Measurements from ENCODE around the gene PRKCE. TPM values are rescaled to one million over a fixed set of nuclear protein-coding genes. Genes with fewer than 3 reads are reported as not detected.

Gene PRKCE
- total RNA-seq, 2 donors from 2014 or later = 6.3 to 30.1 TPM

DNA sequence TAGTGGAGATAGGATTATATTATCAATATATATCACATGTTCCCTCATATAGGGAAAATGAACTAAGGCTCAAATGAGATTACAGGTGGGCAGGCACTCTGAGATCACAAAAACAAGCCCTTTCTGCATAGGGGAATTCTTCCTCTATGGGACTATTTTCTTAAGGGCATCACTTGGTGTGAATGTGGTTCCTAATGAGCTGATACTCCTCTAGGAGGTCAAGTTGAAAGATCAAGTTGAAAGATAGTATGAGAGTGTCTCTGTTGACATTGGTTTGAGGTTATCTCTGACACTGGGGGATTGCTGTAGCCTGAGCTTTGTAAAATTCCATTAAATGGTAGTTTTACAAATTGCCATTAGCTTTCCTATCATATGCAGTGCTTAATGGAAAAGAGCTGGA lies 270.4 kb downstream of the PRKCE start:
- H3K9me3 Mint-ChIP-seq = no peaks in the 10 kb centered on the region
- no peaks in the 10 kb centered on the region for H3K27me3 Mint-ChIP-seq
- H3K4me1 Mint-ChIP-seq (ENCODE audit: low read depth in 2 of 2) = peaks cover 0 to 3% of the 10 kb centered on the region in 2 donors
- H3K36me3 Mint-ChIP-seq = no peaks in the 10 kb centered on the region
- H3K4me3 Mint-ChIP-seq = no peak overlapping the region
- DNase-seq (ENCODE audit: low spot score) = no peak
- ATAC-seq = no peak
- H3K27ac Mint-ChIP-seq = no peak overlapping the region

DNA sequence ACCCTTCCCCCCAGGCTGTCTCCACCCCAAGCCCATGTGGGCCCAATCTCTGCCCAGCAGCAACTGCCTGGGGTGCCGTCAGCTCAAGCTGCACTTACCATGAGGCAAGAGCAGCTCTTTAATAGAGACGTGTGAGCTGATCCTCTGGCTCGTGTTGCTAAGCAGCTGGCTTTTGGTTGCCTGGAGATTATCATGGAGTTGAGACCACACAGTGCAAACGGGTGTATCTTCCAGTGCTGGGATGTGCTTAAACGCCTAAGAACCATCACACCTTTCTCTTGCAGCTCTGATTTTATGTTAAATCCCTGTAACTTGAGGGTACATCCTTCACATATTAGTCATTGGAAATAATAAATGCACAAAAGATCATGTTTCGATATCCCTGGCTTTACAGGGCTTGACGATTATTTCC lies 271.1 kb downstream of the PRKCE start:
- no peaks in the 10 kb centered on the region for H3K36me3 Mint-ChIP-seq
- DNase-seq (ENCODE audit: low spot score) (no peak), ATAC-seq (no peak)
- H3K27ac Mint-ChIP-seq = no peak overlapping the region
- no peaks in the 10 kb centered on the region for H3K9me3 Mint-ChIP-seq
- H3K27me3 Mint-ChIP-seq = no peaks in the 10 kb centered on the region
- peaks cover 0 to 3% of the 10 kb centered on the region in 2 donors for H3K4me1 Mint-ChIP-seq (ENCODE audit: low read depth in 2 of 2)
- no peak overlapping the region for H3K4me3 Mint-ChIP-seq

DNA sequence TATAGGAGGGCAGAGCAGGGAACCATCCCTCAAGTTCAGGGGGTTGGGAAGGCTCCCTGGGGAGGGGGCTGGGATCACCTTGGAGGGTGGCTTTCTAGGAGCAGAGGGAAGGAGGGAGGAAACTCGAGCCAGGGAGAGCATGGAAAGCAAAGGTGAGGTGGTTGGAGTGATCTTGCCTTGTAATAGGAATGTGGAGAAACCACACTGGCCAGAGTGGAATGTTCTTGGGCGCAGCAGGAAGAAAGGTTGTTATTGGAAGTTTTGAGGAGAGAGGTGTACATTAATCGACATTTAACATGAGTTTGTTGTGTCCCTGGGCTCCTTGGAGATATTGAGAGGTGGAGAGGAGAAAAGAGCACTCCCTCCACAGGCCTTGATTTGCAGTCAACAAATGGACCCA lies 272.2 kb downstream of the PRKCE start:
- Mint-ChIP-seq H3K4me3 (no peak overlapping the region), H3K4me1 (ENCODE audit: low read depth in 2 of 2) (peaks cover 0 to 3% of the 10 kb centered on the region in 2 donors), H3K9me3 (no peaks in the 10 kb centered on the region), H3K36me3 (no peaks in the 10 kb centered on the region), H3K27ac (no peak overlapping the region), H3K27me3 (no peaks in the 10 kb centered on the region)
- ATAC-seq (no peak), DNase-seq (ENCODE audit: low spot score) (no peak)

DNA sequence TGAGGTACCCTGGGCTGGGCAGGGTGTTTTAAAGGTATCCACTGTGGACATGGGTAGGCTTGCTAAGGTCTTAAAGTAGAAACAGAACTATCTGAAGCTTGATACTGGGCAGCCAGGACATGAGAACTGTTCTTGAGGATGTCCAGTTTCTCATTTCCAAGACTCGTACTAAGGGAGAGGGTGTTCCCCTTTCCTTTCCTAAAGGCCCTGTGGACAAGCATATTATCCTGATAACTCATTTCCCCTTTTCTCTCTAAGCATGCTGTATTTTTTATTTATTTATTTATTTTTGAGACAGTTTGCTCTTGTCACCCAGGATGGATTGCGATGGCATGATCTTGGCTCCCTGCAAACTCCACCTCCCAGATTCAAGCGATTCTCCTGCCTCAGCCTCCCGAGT lies 273.6 kb downstream of the PRKCE start:
- H3K27me3 Mint-ChIP-seq = no peaks in the 10 kb centered on the region
- H3K27ac Mint-ChIP-seq = no peak overlapping the region
- ATAC-seq = no peak
- no peaks in the 10 kb centered on the region for H3K4me1 Mint-ChIP-seq (ENCODE audit: low read depth in 2 of 2)
- H3K9me3 Mint-ChIP-seq = no peaks in the 10 kb centered on the region
- DNase-seq (ENCODE audit: low spot score) = no peak
- no peaks in the 10 kb centered on the region for H3K36me3 Mint-ChIP-seq
- H3K4me3 Mint-ChIP-seq = no peak overlapping the region

DNA sequence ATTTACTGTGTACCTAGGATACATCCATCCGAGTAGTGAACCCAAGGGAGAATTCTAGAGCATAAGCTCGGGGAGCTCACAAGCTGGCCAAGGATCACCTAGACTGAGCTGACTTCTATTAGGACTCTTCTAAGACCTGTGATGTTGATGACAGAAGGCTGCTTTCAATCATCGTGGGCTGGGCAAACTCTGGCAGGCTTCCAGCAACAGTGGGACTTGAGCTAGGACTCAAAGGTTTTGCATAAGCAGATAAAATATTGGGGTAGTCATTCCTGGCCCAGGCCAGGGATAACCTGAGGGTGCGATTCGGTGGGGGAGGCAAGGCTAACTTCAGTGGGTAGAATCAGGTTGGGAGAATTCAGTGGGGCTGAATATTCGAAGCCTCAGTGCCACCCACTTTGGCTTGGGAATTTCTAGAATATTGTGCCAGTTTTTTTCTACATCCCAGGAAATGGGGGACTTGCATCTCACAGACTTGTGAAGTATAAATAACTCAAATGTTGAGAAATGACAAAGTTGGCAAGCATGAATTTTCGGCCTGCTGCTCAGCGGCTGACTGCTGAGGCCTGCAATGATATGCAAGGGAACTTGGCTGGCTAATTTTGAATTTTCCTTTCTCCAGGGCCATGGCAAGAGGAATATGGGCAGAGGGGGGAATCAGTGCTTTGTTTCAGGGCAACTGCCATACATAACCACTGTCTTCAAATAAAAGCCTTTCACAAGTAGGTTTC lies 274.3 kb downstream of the PRKCE start:
- H3K4me3 Mint-ChIP-seq = no peak overlapping the region
- no peaks in the 10 kb centered on the region for H3K27me3 Mint-ChIP-seq
- no peaks in the 10 kb centered on the region for H3K9me3 Mint-ChIP-seq
- no peaks in the 10 kb centered on the region for H3K36me3 Mint-ChIP-seq
- no peaks in the 10 kb centered on the region for H3K4me1 Mint-ChIP-seq (ENCODE audit: low read depth in 2 of 2)
- no peak for ATAC-seq
- DNase-seq (ENCODE audit: low spot score) = no peak
- H3K27ac Mint-ChIP-seq = no peak overlapping the region

DNA sequence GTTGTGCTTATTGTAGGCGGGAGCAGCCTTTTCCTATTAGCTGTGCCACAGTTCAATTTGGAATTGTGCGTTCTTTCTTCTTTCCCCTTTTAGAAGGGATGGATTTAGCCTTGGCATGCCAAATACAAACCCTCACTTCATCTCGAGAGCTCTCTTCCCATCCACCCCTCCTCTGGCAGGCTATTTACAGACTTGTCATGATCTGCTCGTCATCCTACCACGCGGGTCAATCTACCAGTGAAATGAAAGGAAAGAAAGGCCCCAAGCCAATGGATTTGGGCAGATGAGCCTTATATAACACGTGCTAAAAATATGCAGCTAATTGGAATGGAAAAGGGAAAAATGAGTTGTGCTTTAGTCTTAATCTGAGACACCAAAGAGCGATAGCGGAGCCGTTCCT lies 277.5 kb downstream of the PRKCE start:
- Mint-ChIP-seq H3K27me3 (no peaks in the 10 kb centered on the region), H3K36me3 (no peaks in the 10 kb centered on the region), H3K9me3 (no peaks in the 10 kb centered on the region), H3K27ac (no peak overlapping the region), H3K4me1 (ENCODE audit: low read depth in 2 of 2) (no peaks in the 10 kb centered on the region), H3K4me3 (no peak overlapping the region)
- DNase-seq (ENCODE audit: low spot score) (no peak), ATAC-seq (no peak)

DNA sequence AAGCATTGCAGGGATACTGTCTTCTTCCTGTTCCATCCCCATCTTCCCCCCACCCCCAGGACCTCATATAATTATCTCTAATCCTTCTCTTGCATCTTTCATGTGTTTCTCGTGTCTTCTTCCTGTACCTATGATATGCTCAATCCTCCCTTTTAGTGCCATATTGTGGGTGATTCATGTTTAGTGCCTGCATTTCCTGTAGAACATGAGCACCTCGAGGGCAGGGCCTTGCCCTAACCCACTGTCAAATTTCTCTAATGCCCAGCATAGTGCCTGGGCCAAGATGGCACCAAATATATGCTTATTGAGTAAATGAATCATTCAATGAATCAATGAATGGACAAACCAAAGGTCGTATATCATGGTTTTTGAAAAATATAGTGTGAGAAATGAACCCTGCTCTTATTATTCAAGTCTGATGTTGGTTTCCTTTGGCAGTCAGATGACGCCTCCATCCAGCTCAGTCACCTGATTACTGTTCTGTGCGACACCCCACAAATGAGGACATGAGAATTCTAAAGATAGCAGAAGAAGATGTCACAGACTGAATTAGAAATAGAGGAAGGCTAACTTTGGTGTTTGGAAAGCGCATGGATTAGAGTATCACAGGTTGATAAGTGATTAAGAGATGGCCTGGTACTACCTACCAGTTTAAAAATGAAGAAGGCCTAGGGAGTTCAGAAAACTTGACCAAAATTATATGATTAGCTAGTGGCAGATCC lies 278.4 kb downstream of the PRKCE start:
- no peak overlapping the region for H3K4me3 Mint-ChIP-seq
- no peaks in the 10 kb centered on the region for H3K9me3 Mint-ChIP-seq
- no peak overlapping the region for H3K27ac Mint-ChIP-seq
- no peak for ATAC-seq
- H3K4me1 Mint-ChIP-seq (ENCODE audit: low read depth in 2 of 2) = no peaks in the 10 kb centered on the region
- H3K36me3 Mint-ChIP-seq = no peaks in the 10 kb centered on the region
- no peaks in the 10 kb centered on the region for H3K27me3 Mint-ChIP-seq
- DNase-seq (ENCODE audit: low spot score) = no peak

DNA sequence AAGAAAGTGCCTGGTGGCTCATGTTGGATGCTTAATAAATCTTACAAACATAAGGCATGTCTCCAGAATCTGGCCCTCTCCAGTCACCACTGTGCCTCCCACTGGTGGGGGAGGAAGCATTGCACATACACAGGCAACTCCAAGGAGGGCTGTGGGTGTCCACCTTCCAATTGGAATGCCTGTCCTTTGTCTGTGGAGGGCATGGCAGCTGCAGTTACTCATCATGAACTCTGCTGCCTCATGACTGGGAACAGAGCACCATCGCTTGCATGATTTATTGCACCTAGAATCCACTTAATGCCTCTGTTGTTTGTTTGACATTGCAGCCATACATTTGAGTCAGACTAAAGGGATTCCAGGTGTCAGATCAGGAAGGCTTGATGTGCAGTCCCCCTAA lies 278.9 kb downstream of the PRKCE start:
- Mint-ChIP-seq H3K4me1 (ENCODE audit: low read depth in 2 of 2) (no peaks in the 10 kb centered on the region), H3K36me3 (no peaks in the 10 kb centered on the region), H3K27ac (no peak overlapping the region), H3K27me3 (no peaks in the 10 kb centered on the region), H3K9me3 (no peaks in the 10 kb centered on the region), H3K4me3 (no peak overlapping the region)
- ATAC-seq (no peak), DNase-seq (ENCODE audit: low spot score) (no peak)

DNA sequence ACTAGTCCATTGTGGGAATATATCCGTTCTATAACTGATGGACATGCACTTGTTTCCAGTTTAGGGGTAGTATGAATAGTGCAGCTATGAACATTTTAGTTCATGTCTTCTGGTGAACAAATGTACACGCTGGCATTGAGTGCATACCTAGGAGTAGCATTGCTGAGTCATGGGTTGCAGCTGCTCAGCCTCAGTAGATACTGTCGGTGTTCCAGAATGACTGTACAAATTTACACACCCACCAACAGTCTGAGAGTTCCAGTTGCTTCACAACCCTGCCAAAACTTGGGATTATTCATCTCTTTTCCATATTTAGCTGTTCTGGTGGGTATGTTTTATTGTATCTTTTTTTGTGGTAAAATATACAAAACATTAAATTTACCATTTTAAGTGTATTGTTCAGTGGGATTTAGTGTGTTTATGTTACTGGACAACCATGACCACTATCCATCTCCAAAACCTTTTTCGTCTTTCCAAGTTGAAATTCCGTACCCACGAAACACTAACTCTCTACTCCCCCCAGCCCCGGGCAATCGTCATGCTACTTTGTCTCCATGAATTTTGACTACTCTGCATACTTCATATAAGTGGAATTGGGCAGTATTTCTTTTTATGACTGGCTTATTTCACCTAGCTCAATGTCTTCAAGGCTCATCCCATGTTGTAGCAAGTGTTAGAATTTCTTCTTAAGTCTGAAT lies 281.0 kb downstream of the PRKCE start:
- Mint-ChIP-seq H3K27me3 (no peaks in the 10 kb centered on the region), H3K4me1 (ENCODE audit: low read depth in 2 of 2) (no peaks in the 10 kb centered on the region), H3K27ac (no peak overlapping the region), H3K4me3 (no peak overlapping the region), H3K9me3 (no peaks in the 10 kb centered on the region), H3K36me3 (no peaks in the 10 kb centered on the region)
- ATAC-seq (peak in 1 of 2 donors; percentile 46), DNase-seq (ENCODE audit: low spot score) (no peak)

DNA sequence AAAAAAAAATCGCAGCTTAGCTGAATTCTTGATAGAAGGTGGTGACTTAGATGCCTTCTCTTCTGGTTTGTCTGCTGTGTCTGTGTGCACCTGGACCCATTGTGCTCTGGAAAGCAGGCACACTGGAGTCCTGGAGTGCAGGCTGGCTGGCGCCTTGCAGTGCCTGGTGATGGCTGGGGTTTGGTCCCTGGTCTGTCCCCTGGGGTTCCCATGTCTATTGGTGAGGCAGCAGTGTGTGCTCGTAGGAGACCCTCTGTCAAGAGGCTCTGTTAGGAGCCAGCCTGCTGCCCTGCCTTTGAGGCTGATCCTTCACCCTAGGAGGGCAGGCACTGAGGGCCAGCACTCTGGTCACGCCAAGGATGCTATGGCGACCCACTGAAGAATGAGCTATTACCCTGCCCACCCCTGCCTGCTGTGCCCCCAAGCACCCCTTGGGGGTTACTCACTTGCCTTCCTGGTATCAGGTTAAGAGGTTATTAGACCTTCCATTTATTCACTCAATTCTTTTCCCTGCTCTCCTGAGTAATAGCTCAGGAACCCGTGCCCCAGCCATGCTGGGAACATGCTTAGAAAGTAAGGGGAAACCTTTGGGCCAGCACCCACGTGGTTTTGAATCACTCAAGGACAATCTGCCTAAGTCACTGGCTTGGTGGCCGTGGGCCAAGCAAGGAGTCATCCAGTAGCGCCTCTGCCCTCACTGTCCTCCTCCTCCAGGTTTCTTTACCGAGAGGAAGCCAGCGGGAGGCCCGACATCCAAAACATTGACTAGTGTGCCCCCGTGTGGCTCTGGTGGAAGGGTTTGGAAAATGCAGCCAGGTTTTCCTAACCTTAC lies 284.5 kb downstream of the PRKCE start:
- Mint-ChIP-seq H3K27ac (no peak overlapping the region), H3K36me3 (no peaks in the 10 kb centered on the region)
- ATAC-seq = peak in 1 of 2 donors; percentile 56

DNA sequence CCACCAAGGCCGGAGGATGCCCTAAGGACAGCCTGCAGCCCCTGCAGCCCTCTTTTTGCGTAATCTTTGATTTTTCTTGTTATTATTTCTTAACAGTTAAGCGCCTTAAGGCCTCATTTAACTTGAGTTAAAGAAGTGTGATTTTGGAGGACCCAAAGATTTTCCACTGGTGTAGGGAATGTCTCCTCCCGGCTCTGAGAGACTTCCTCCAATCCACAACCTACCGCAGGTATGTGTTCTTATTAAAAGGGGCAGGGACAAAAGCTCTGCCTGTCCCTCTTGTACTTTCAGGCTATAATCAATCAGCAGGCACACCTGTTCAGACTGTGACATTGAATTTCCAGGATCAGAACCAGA lies 285.1 kb downstream of the PRKCE start:
- no peak overlapping the region for H3K27ac Mint-ChIP-seq
- no peaks in the 10 kb centered on the region for H3K9me3 Mint-ChIP-seq
- DNase-seq (ENCODE audit: low spot score) (no peak), ATAC-seq (no peak)
- no peaks in the 10 kb centered on the region for H3K36me3 Mint-ChIP-seq
- no peak overlapping the region for H3K4me3 Mint-ChIP-seq
- H3K27me3 Mint-ChIP-seq = no peaks in the 10 kb centered on the region
- peaks cover 0 to 3% of the 10 kb centered on the region in 2 donors for H3K4me1 Mint-ChIP-seq (ENCODE audit: low read depth in 2 of 2)

More for the DNA sequence above, 284.5 kb downstream of the PRKCE start:
- no peak overlapping the region for H3K4me3 Mint-ChIP-seq
- H3K4me1 Mint-ChIP-seq (ENCODE audit: low read depth in 2 of 2) = no peaks in the 10 kb centered on the region
- no peaks in the 10 kb centered on the region for H3K9me3 Mint-ChIP-seq
- DNase-seq (ENCODE audit: low spot score) = no peak
- no peaks in the 10 kb centered on the region for H3K27me3 Mint-ChIP-seq

DNA sequence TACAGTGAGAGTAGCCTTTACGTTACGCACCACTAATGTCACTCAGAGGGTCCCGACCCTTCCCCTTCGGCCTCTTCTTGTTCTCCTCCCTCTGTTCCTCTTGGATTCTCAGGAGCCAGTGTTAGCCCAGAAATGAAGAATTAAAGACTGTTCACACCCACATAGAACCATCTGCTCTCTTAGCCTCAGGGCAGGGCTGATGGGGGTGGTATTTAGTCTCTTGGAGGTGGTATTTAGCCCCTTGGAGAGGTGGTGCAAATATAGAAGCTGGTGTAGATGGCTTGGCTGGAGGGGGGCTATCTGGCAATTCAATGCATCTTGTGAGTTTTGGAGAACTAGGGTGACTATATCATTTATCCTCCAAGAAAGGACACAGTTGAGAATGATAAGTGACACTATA lies 286.5 kb downstream of the PRKCE start:
- no peak for DNase-seq (ENCODE audit: low spot score)
- Mint-ChIP-seq H3K4me1 (ENCODE audit: low read depth in 2 of 2) (peaks cover 0 to 3% of the 10 kb centered on the region in 2 donors), H3K36me3 (no peaks in the 10 kb centered on the region), H3K27ac (no peak overlapping the region), H3K9me3 (no peaks in the 10 kb centered on the region), H3K4me3 (no peak overlapping the region), H3K27me3 (no peaks in the 10 kb centered on the region)
- ATAC-seq = no peak

DNA sequence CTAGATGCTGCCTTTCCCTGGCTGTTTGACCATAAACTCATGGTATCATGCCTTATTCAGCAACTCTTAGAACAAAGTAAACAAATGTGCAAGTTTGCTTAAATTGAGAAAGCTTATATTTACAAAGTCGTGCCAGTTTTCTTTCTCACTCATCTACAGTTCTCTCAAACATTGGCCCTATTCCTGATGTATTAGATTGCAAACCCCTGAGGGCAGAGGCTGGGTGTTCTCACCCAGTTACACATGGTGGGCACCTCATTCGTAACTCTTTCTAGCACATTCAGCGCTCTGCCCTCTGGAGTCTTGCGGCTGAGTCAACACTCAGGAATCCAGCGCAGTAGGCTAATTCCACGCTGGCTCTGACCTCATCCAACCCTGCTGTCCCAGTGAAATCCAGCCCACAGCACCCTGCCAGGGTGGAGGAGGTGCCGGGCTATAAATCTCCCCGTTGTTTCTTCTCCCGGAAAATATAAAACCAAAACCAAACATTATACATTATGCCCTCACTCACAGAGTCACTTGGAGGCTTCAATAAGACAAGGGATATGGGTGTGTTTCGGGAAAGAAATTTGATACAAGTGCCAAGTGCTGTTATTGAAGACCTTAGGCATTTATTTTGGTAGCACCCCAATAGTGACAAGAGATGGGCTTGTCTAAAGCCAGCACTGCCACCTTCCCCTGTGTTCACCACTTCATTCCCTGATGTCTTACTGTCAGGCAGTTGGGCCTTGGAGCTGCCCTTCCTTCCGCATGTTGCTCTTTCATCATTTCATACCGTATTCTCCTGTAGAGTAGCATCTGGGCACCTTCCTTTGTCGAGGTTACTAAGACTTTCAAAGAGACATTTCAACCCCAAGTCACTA lies 287.4 kb downstream of the PRKCE start:
- H3K4me1 Mint-ChIP-seq (ENCODE audit: low read depth in 2 of 2) = peaks cover 0 to 3% of the 10 kb centered on the region in 2 donors
- H3K36me3 Mint-ChIP-seq = no peaks in the 10 kb centered on the region
- H3K4me3 Mint-ChIP-seq = no peak overlapping the region
- no peak for ATAC-seq
- H3K27me3 Mint-ChIP-seq = no peaks in the 10 kb centered on the region
- no peak overlapping the region for H3K27ac Mint-ChIP-seq
- no peak for DNase-seq (ENCODE audit: low spot score)
- no peaks in the 10 kb centered on the region for H3K9me3 Mint-ChIP-seq
